Measurements from ENCODE around the gene GUCD1.
A peak's percentile ranks its signal among the peaks of the same experiment; 100 is the strongest.

Gene GUCD1

DNA sequence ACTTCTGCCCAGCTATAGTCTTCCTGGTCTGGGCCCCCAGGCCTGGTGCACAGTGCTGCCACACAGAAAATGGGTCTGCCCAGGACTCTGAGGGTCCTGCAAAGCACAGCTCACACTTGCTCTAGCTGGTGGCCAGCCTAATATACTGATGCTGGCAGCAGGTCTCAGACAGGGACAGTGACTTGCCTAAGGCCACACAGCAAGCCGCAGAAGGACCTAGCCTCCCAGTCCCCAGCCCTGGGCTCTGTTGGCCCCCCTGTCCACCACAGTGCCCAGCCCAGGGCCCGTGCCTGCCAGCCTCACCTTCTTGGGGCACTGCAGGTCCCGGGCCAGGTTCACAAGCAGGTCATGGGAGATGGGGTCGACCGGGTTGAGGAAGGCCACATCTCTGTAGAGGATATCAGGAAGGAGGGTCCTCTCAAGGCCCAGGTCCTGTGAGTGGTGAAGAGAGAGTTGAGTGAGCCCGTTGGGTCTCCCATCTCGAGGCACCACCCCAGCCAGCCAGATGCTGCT lies 34.6 kb upstream of the GUCD1 start:
- no peak for DNase-seq

DNA sequence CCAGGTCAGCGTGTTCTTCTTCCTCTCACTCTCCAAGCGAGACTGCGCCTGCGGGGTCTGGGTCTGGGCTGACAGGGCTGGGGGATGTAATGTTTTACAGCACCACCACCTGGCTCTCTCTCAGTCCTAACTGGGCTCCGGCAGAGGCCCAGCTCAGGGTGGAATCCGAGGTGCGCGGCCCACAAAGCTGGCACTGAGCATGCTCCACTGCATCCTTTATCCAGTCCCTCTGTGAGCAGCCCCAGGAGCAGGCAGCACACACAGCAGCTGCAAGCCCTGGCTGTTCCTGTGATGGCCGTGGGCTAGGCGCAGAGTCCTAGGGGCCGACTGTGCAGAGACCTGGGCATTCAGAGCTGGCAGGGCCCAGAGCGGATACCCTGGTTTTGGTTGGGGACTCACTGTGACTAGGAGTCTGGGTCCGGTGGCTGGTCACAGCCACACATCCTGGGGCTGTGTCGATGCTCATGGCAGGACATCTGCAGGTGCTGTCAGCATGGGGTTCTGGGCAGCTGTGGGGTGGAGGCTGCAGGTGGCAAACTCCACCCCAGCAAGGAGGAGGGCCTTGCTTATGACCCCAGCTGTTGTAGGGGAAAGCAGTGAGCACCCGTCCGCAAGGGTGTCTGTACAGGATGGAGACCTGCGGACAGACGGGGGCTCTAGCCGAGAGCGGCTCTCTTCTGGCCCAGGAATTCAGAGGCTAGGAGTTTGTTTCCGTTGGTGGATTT lies 34.0 kb upstream of the GUCD1 start:
- no peak for DNase-seq

DNA sequence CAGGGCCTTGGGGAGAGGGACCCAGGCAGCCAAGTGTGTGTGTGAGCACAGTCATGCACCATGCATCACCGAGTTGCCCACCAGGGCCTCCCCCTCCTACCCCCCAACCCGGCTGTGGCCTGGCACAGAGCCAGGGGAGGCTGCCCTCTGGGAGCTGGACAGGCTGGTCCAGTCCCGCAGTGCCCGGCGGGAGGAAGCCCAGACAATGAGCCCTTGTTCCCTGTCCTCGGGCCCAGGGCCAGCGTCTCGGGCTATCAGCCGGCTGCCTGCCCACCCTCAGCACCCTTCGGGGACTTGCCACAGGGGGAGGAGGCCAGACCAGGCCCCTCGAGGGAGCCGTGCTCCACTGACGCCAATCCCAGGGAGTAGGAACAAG lies 33.4 kb upstream of the GUCD1 start:
- no peak for DNase-seq

DNA sequence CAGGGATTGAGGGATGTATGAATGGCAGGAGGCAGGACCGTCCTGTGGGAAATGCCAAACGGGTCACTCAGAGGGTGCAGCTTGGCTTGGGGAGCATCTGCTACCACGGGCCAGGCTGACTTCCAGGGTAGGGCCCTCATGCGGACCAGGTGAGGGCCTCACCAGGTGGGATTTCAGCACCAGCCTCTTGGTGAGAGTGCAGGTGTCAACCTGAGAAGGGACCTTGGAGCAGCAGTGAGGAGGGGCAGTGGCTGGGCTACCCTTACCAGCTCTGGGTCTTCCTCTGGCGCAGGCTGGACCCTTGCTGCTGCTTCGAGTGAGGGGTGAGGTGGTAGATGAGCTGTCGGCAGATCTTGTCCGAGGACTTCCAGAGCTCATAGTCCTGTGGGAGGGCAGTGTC lies 33.0 kb upstream of the GUCD1 start:
- no peak for DNase-seq

DNA sequence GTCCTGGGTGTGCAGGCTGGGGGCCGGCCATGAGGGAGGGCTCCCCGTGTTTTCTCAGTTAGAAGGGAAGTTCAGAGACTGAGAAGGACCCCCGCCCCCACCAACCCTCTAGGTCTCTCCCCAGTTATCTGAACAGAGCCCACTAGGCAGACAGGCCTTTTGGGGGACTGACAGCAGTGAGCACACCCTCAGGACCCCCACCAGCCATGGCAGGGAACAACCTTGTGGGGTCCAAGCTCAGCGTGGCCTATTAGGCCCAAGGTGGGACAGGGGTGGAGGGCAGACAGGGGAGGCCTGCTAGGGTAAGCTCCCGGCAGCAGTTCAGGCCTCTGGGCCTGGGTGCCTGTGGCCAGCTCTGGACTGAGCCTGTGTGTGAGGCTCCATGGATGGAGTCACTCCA lies 32.3 kb upstream of the GUCD1 start:
- no peak for DNase-seq

DNA sequence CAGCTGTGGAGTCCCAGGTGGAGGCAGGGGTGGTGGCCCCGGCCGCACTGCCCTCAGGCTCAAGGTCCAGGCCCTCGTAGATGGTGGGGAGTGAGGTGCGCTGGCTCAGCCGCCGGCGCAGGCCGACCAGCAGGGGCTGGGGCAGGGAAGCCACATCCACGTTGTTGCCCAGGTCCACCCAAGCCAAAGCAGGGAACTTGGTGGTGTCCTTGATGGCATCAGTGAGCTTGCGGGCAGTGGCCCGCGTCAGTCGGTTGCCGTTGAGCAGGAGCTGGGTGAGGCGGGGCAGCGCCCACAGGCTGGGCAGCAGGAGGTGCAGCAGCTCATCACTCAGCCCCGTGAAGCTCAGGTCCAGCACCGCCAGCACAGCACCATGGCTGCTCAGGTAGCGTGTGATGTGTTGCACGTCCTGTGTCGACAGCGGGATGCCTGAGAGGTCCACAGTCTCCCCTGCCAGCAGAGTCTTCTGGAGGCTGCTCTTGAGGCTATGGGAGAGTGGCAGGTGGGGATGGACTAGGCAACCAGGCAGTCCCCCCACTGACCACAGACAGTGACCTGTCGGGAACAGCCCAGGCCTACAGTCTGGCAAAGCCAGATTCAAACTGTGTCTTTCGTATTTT lies 31.1 kb upstream of the GUCD1 start:
- no peak for DNase-seq

DNA sequence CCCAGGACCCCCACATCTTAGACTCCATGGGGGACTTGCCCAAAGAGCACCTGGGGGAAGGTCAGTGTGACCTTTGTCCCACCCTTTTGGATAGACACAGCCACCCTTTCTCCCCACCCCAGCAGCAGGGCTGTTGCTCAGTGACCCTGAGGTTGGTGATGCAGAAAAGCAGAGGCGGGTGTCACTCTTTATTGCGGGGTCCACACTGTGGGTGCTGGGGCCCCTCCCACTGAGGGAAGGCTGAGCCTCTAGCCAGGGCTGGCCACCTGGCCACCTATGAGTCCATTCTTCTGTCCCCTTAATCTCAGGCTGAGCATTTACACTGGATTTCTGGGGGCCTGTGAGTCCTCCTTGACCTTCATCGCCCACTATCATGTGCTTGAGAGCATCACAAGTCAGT lies 30.5 kb upstream of the GUCD1 start:
- DNase-seq: no peak

DNA sequence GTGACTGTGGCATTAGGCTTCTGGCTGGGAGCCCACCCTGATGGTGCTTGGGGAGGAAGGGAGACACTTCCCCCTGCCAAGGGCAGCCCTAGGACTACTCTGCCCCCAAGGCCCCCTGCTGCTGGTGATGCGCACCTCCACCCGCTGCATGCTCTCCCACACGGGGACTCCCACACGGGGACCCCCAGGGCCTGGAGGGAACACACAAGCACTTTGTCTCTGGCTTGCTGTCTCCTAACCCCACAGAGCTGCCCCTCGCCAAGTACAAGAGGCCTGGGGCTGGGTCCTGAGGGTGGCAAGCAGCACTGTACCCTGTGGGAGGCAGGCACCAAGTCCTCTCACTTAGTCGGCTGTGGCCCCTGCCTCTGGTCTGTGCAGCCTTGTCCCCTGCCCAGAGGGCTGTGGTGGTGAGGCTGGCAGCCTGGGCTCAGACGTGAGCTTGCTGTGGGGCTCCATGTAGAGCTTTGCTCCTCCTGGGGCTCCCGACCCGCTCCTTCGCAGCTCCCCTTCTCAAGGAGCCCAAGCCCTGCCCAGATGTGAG lies 30.0 kb upstream of the GUCD1 start:
- DNase-seq: no peak

DNA sequence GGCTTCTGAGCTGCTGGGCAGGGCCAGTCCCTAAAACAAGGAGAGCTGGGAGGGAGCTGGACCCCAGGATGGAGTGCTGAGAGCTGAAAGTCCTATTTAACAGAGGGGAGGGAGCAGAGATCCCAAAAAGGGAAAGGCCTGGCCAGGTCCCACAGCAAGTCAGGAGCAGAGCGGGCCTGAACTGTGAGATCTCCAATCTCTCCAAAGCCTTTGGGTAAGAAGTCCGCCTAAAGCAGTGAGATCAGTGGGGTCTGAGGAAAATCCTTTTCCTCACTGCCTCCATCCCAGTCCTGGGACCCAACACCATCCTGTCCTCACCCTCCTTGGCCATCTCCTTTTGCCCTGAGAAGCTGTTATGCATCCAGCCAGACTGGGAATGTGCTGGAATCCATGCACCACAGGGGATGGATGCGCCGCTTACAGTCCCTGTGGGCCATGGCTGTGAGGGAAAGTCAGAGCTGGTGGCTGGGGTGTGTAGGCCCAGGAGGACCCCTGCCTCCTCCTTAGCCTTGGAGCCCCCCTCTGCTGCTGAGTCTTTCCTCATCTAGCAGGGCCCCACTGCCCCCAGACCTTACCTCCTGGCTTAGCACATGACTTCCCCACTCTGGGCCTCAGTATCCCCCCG lies 29.3 kb upstream of the GUCD1 start:
- no peak for DNase-seq

DNA sequence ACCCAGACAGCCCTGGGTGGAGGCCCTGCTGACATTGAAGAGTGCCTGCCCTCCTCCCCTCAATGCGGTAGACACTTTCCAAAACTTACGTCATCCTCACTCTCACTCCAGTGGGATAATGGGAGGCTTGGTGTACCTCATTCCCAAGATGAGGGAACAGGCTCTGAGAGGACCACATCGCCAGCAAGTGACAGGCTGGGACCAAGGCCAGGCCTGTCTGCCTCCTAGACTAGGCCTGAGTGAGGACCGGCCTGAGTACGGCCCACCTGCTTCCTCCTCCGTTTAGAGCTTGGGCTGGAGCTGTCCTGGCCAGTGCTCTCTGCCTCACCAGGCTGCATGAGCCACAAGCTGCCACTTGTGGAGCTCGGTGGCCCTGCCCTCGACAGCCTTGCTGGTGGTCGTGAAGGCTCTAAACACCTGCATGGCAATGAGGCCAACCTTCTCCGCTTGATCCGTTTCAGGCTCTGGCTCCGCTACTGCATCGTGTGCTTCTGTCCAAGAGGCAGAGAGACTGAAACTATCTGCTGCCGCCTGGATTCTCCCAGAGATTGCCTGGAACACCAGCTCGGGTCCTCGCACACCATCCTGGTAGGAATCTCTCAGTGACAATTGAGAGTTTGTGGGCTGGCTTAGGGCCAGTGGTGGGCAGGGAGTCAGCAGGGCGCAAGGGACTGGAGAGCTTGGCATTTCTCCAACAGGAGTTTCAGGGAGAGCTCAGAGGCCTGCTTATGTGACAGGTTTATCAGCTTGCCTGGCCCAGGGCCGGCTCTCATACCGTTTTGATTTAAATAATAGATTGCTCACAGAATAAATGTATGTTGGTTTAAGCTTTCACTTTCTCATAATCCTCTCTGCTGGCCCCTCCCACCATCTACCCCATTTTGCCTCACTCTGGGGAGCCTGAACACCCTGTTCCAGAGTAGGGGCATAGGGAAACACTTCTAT lies 28.6 kb upstream of the GUCD1 start:
- DNase-seq: peak; percentile 76

DNA sequence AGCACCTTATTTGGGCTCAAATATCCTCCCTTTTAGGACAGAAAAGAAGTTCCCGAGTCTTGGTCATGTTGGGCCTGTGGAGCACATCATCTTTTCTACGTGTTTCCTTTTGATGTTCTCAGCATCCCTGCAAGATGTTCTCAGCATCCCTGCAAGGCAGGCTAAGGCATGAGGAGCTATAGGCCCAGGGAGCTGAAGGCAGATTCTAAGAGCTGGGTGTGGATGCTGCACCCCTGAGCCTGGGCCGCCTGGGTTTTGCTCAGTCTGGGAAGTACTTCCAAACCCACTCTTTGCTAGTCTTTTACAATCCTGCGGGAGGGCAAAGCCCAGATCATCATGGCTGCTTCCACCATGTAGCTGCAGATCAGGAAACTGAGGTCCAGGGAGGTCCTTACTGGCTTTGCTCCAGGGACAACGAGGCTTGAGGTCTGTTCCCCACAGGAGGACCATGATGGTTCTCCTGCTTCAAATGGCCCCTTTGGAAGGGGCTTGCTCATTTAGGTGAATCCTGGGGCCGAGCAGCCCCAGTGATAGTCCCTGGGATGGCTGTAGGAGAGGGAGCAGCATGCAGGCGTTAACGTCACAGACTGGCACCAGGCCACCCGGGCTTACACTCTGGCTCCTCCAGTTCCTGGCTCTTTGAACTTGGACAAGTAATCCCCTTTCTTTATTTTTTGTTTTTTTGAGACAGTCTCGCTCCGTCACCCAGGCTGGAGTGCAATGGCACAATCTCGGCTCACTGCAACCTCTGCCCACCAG lies 27.3 kb upstream of the GUCD1 start:
- no peak for DNase-seq

DNA sequence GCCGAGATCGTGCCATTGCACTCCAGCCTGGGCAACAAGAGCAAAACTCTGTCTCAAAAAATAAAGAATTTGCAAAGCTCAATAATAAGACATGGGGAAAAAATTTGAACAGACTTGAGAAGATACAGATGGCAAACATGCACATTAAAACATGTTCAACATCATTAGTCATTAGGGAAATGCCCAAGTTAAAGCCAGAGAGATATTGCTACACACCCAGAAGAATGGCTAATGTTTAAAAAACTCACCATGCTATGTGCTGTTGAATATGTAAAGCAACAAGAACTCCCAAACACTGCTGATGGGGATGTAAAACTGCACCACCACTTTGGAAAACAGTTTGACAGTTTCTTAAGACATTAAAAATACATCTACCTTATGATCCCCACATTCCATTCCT lies 25.3 kb upstream of the GUCD1 start:
- DNase-seq: no peak

DNA sequence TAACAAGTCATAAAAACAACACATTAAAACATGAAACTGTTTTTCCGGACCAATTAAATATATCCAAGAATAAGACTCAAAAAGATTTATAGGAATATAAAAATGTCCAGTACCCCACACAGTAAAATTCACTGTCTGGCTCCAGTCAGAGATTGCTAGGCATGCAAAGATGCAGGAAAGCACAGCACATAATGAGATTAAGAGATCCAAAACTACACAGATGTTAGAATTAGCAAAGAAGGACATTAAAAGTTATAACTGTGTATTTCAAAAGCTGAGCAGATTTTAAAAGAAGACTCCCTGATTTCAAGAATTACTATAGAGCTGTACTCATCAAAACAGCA lies 24.3 kb upstream of the GUCD1 start:
- no peak for DNase-seq

DNA sequence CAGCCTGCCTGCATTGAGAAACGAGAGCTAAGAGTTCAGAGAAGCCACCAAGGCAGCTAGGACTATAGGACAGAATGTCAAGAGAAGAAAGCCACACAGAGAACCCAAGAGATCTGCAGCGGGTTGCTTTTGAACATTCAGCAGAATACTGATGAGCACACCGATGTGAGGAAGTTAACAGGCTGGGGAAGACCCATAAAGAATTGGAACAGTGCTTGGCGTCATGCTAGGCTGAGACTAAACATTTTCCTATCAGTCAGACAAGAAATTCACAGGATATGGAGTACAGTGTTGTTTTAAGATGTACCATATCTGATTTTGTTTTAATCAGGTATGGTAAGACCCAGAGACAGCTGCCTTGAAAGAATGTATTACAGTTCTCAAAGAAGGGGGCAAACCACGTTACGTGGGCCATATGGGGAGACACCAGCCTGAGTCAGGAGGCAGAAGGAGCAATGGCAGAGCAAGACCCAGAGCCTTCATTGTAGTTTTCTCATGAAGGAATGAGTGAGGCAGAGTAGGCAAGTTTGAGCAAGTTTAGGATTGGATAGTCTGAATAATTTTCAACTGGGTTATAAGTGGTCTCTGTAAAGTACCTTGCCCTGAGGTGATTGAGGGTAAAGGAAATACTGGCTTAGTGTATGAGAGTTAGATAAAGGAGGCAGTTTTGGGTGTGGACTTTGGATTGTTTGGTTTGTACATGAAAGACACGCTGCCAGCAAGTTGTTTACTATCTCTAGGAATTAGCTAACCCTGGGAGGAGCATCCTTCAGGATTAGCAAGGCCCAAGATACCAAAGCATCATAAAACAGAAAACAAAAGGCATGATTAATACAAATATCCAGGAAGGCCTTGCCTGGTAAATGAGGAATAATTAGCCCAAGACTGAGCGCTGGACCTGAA lies 23.7 kb upstream of the GUCD1 start:
- no peak for DNase-seq

DNA sequence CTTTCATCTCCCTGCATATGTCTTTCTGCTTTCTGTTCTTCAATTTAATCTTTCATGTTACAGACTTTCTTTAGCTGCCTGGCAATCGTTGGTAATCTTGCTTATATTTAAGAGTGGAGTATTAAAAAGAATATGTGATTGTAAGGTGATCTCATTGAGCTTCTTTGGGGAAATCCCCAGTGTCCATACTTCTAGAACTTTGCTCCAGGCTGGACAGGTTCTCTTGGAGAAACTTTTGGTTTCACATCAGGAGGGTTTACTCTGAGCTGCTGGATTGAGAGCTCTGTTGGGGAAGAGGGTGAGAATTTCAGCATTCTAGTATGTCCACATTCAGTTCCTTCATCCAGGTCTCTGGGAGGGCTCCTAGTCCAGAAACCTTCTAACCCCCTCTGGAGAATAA lies 21.8 kb upstream of the GUCD1 start:
- no peak for DNase-seq

DNA sequence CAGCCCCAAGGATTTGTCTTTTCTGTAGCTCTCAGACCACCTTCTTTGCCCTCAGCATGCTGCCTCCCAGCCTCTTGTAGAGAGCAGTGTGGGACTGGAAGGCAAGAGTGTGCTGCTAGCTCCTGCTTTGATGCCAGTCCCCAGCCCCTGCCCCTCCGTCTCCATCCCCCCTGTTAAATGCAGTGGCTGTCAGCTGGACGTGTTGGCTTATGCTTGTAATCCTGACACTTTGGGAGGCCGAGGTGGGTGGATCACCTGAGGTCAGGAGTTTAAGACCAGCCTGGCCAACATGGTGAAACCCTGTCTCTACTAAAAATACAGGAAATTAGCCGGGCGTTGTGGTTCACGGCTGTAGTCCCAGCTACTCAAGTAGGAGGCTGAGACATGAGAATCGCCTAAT lies 16.3 kb upstream of the GUCD1 start:
- DNase-seq: no peak

DNA sequence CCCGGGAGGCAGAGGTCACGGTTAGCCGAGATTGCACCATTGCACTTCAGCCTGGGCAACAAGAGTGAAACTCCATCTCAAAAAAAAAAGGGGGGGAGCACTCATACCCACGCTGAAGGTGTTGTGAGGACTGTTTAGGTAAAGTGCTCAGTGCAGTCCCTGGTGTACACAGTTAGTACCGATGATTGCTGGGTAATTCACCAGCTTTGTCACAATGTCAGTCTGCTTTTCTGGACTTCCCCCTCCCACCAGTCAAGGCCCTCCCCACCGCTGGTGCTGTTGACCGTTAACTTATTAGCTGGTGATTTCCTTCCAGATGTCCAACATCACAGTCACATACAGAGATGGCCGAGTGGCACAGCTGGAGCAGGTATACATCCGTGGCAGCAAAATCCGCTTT lies 12.7 kb upstream of the GUCD1 start:
- no peak for DNase-seq

DNA sequence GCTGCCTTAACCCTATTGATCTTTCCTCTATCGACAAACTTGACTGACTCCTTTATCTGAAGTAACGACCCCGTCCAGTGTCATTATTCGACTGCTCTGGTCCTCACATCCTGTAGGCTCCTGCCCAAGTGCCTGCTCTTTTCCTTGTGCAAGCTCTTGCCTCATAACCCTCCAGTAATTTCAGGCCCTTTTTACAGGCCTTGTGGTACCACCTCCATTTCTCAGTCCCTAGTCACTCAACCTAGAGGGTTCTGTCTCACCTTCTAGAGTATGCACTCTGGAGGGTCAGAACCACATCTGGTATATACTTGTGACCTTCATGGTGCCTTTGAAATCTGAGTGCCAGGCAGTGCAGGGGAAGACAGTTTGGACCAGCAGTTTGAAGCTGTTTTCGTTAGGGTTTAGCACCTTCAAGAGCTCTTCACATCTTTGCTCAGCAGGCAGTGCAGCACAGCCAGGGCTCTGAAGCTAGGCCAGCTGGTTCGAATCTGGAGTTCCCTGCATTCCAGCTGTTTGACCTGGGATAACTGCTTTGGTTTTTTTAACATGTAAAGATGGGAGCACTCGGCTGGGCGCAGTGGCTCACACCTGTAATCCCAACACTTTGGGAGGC lies 12.1 kb upstream of the GUCD1 start:
- peak; percentile 80 for DNase-seq

DNA sequence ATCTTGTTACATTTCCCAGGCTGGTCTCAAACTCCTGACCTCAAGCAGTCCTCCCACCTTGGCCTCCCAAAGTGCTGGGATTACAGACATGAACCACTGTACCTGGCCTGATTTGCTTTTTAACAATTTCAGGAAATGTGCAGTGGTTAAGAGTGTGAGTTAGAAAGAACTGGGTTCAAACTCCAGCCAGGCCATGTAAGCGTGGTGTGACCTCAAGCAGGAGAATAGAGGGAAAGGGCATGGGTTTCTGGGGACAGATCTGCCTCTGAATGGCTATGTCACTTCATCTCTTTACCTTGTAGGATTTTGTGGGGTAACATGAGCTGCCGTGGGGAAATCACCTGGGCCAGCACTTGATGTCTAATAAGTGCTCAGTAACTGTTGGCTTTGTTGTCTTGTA lies 10.1 kb upstream of the GUCD1 start:
- no peak for DNase-seq

DNA sequence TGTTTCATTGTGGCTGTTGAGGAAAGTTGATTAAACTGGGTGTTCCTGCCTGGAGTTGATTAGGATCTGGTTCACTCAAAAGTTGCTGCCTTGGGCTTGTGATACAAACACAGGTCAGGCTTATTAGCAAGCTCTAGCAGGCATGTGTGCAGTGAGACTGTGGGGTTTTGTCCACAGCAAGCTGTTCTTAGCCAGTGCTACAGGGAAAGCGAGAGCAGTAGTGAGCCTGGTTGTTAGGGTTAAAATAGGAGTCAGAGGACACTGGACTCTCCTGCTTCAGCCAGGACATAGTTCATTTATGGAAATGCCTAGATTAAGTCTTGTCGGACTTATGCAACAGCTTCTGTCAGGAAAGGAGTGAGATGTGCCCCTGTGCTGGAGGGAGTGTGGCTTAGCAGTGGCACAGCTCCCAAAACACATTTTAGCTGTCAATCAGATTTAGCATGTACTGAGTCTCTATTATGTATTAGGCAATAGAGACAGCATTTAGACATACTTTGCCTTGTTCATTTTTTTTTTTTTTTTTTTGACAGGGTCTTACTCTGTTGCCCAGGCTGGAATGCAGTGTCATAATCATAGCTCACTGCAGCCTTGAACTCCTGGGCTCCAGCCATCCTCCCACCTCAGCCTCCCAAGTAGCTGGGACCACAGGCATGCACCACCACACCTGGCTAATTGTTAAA lies 9.6 kb upstream of the GUCD1 start:
- DNase-seq: no peak

Measured in DMS79 (cell line).